ENCODE results near the gene UNC5C.
A peak's percentile ranks its signal among the peaks of the same experiment; 100 is the strongest.

The UNC5C gene

GRCh38 chr4:95388911-95389310, 159.9 kb downstream of the UNC5C start:
- no peak for DNase-seq

GRCh38 chr4:95387719-95388118, 161.1 kb downstream of the UNC5C start:
- no peak for DNase-seq

GRCh38 chr4:95386410-95386809, 162.4 kb downstream of the UNC5C start:
- no peak for DNase-seq

GRCh38 chr4:95381843-95382580, 166.8 kb downstream of the UNC5C start:
- DNase-seq = no peak

GRCh38 chr4:95379633-95380032, 169.1 kb downstream of the UNC5C start:
- no peak for DNase-seq

GRCh38 chr4:95377366-95377900, 171.3 kb downstream of the UNC5C start:
- DNase-seq = peak; percentile 77

- DNase-seq = no peak
Observed at GRCh38 chr4:95371476-95372224, 177.1 kb downstream of the UNC5C start.

- no peak for DNase-seq
Observed at GRCh38 chr4:95367824-95368223, 180.9 kb downstream of the UNC5C start.

GRCh38 chr4:95363966-95364365, 184.8 kb downstream of the UNC5C start:
- no peak for DNase-seq

- no peak for DNase-seq
Observed at GRCh38 chr4:95363559-95363925, 185.2 kb downstream of the UNC5C start.

GRCh38 chr4:95362906-95363558, 185.7 kb downstream of the UNC5C start:
- no peak for DNase-seq

GRCh38 chr4:95362066-95362465, 186.7 kb downstream of the UNC5C start:
- DNase-seq = no peak

GRCh38 chr4:95361696-95361965, 187.1 kb downstream of the UNC5C start:
- DNase-seq = no peak

- no peak for DNase-seq
Observed at GRCh38 chr4:95360906-95361695, 187.7 kb downstream of the UNC5C start.

- no peak for DNase-seq
Observed at GRCh38 chr4:95360256-95360903, 188.4 kb downstream of the UNC5C start.

GRCh38 chr4:95358421-95358820, 190.4 kb downstream of the UNC5C start:
- no peak for DNase-seq

- DNase-seq = no peak
Observed at GRCh38 chr4:95355021-95355420, 193.8 kb downstream of the UNC5C start.

GRCh38 chr4:95348418-95348817, 200.4 kb downstream of the UNC5C start:
- DNase-seq = no peak

GRCh38 chr4:95343235-95343634, 205.5 kb downstream of the UNC5C start:
- no peak for DNase-seq

GRCh38 chr4:95340191-95340590, 208.6 kb downstream of the UNC5C start:
- DNase-seq = no peak

GRCh38 chr4:95325665-95326064, 223.1 kb downstream of the UNC5C start:
- no peak for DNase-seq

GRCh38 chr4:95319169-95319568, 229.6 kb downstream of the UNC5C start:
- DNase-seq = no peak

- no peak for DNase-seq
Observed at GRCh38 chr4:95318483-95318882, 230.3 kb downstream of the UNC5C start.

Data from NCI-H524 treated with DMSO at 0.1 percent for 48 hours (cell line).